Endothelial cell of umbilical vein (primary cell): Measurements from ENCODE around the gene C1orf105. TPM values are rescaled to one million over a fixed set of nuclear protein-coding genes. Genes with fewer than 3 reads are reported as not detected.

Experiments used
- BruUV-seq: library from RNA; stranded (reverse); fragments of 400-500 nt; replicated peaks from 2 replicates; lab custom pipeline; 2021; lab: Mats Ljungman, UMichigan
- CTCF ChIA-PET: fragments of 300-600, 350-600 bp; sonication (Branson Sonifier 250); formaldehyde crosslinking; loops from one replicate; lab custom pipeline; 2021; ENCODE audit warnings: antibody characterized with exemption, inconsistent platforms; lab: Charles Lee
- POLR2A ChIA-PET: fragments of 300-600, 350-600 bp; sonication (Branson Sonifier 250); formaldehyde crosslinking; loops from one replicate; lab custom pipeline; 2021; ENCODE audit warnings: antibody characterized with exemption, inconsistent platforms; lab: Charles Lee
- DNase-seq: peaks from one replicate; pipeline ENCODE4 v3.0.0-alpha.2; 2011; ENCODE audit warnings: low read depth, low spot score
- FAIRE-seq: peaks from 2 replicates; lab custom pipeline; 2011; peaks lifted over from hg19 to GRCh38; lab: Jason Lieb, UNC
- H2AFZ ChIP-seq: 2 replicates; pipeline ENCODE4 v1.6.0; 2012; ENCODE audit warnings: low read depth, low read length, control low read depth, inconsistent platforms
- H3K27ac ChIP-seq: 2 replicates; pipeline ENCODE4 v1.5.1; 2011; ENCODE audit warnings: low read depth, mild to moderate bottlenecking, control low read depth, low read length, moderate library complexity; ENCODE audit not compliant: insufficient read depth
- H3K27me3 ChIP-seq, 2 experiments: 2 replicates each; pipeline versions ENCODE4 v1.6.0 to v1.6.1; 2011; ENCODE audit warnings: low read length in 2 of 2, mixed read lengths in 1 of 2; ENCODE audit not compliant: control insufficient read depth in 2 of 2, insufficient read depth in 2 of 2
- H3K36me3 ChIP-seq, 2 experiments: 2 replicates in 1 of 2; 3 replicates in 1 of 2; pipeline ENCODE4 v1.5.1; 2011; ENCODE audit warnings: low read length in 2 of 2, mild to moderate bottlenecking in 1 of 2, moderate library complexity in 1 of 2; ENCODE audit not compliant: control insufficient read depth in 2 of 2, insufficient read depth in 2 of 2; ENCODE audit errors: extremely low read depth in 1 of 2
- H3K4me1 ChIP-seq: 3 replicates; pipeline ENCODE4 v1.5.1; 2011; ENCODE audit warnings: mild to moderate bottlenecking, low read length; ENCODE audit not compliant: control insufficient read depth, insufficient read depth; ENCODE audit errors: extremely low read depth
- H3K4me2 ChIP-seq: 2 replicates; pipeline ENCODE4 v1.6.1; 2011; ENCODE audit warnings: low read length, control low read depth, mixed read lengths; ENCODE audit not compliant: insufficient read depth
- H3K4me3 ChIP-seq, 3 experiments: fragments of 200-600 bp in 1 of 3; sonication (generic), shearing (Covaris generic) in 1 of 3; replicated peaks in 1 of 3; 2 replicates each; pipeline ENCODE4 v1.5.1; 2011 to 2016; ENCODE audit warnings: control low read depth in 3 of 3, low read length in 3 of 3, mild to moderate bottlenecking in 2 of 3, inconsistent platforms in 1 of 3, low read depth in 1 of 3, moderate library complexity in 1 of 3; ENCODE audit not compliant: insufficient read depth in 1 of 3
- H3K79me2 ChIP-seq: 2 replicates; pipeline ENCODE4 v1.6.0; 2012; ENCODE audit warnings: low read length, inconsistent platforms; ENCODE audit not compliant: control insufficient read depth, insufficient read depth
- H3K9ac ChIP-seq: replicated peaks from 2 replicates; pipeline ENCODE3; 2011; ENCODE audit warnings: low read length, control low read depth; ENCODE audit not compliant: insufficient read depth; ENCODE audit errors: extremely low read depth
- H3K9me1 ChIP-seq: replicated peaks from 3 replicates; pipeline ENCODE4 v1.6.0; 2011; ENCODE audit warnings: mild to moderate bottlenecking, low read length; ENCODE audit not compliant: control insufficient read depth, insufficient read depth; ENCODE audit errors: extremely low read depth
- H3K9me3 ChIP-seq: replicated peaks from 2 replicates; pipeline ENCODE4 v1.5.1; 2012; ENCODE audit warnings: low read length, inconsistent platforms; ENCODE audit not compliant: control insufficient read depth, insufficient read depth
- H4K20me1 ChIP-seq: replicated peaks from 2 replicates; pipeline ENCODE3; 2011; ENCODE audit warnings: mild to moderate bottlenecking, low read length; ENCODE audit not compliant: control insufficient read depth, insufficient read depth; ENCODE audit errors: extremely low read depth
- CTCF ChIP-seq, 2 donors: IDR thresholded peaks; 1 replicate in 1 of 2; 2 replicates in 1 of 2; pipeline ENCODE4 v1.5.1; 2011; ENCODE audit warnings: low read length in 2 of 2, mild to moderate bottlenecking in 2 of 2, moderate library complexity in 2 of 2, control low read depth in 1 of 2, inconsistent platforms in 1 of 2, low read depth in 1 of 2; ENCODE audit not compliant: insufficient read depth in 1 of 2; ENCODE audit errors: extremely low read depth in 1 of 2
- EZH2 ChIP-seq: IDR thresholded peaks from 2 replicates; pipeline ENCODE4 v1.6.1; 2012; ENCODE audit warnings: borderline replicate concordance, low read depth, mild to moderate bottlenecking, moderate library complexity, low read length, inconsistent platforms; ENCODE audit not compliant: severe bottlenecking
- FOS ChIP-seq: IDR thresholded peaks from 2 replicates; pipeline ENCODE4 v1.6.1; 2011; ENCODE audit warnings: mild to moderate bottlenecking, low read length, moderate library complexity, borderline replicate concordance; ENCODE audit not compliant: insufficient read depth
- GATA2 ChIP-seq: IDR thresholded peaks from 2 replicates; pipeline ENCODE4 v1.7.0; 2011; ENCODE audit warnings: low read depth, mild to moderate bottlenecking, moderate library complexity, mixed read lengths, low read length; ENCODE audit not compliant: insufficient read length, insufficient read depth
- JUN ChIP-seq: IDR thresholded peaks from 2 replicates; pipeline ENCODE4 v1.6.1; 2011; ENCODE audit warnings: borderline replicate concordance, low read depth; ENCODE audit not compliant: insufficient read length, insufficient read depth
- MYC ChIP-seq: IDR thresholded peaks from one replicate; pipeline ENCODE4 v1.6.1; 2011; ENCODE audit warnings: mild to moderate bottlenecking, low read depth, low read length
- dilution Hi-C: fragments of 300-500 bp; cut with MboI; formaldehyde crosslinking; loops from one replicate; pipeline ENCODE4 v1.15.0; 2019; ENCODE audit warnings: low sequenced_read_pairs; ENCODE audit not compliant: extremely low pct_ligation_motif_present
- intact Hi-C: fragments of 100-400 bp; cut with micrococcal nuclease; formaldehyde crosslinking; loops from one replicate; pipeline ENCODE4 v1.10.0; 2022
- polyA plus RNA-seq, 4 experiments: library from polyadenylated mRNA; depleted of rRNA in 3 of 4; stranded (reverse) in 3 of 4; unstranded in 1 of 4; fragments of >200 nt; gene quantifications; 2 replicates each; pipeline versions ENCODE4 v1.2.1 to v1.2.3, GENCODE V29; 2011 to 2012; ENCODE audit warnings: missing spikeins in 1 of 4
- total RNA-seq: library from RNA; stranded (reverse); gene quantifications from 2 replicates; pipeline ENCODE4 v1.2.3, GENCODE V29; 2021

The C1orf105 gene
- total and polyA plus RNA-seq, 2 donors (not counting 3 experiments of a cell fraction or from before 2014, with no cell fraction given), result not detected

- TF ChIP-seq CTCF (IDR thresholded peaks at IDR 0.05; ENCODE audit: extremely low read depth in 1 of 2, insufficient read depth in 1 of 2, low read depth in 1 of 2, low read length in 2 of 2), result no peak
- dilution Hi-C loops, result no loop called here
- CTCF ChIA-PET, result interaction anchor here (1.1 kb wide), 1 partner anchor 206 kb away, joined by 4 read pairs; no protein-coding TSS in a partner anchor
- no peaks in the 10 kb centered on the region for H3K27me3 ChIP-seq
- intact Hi-C loops, result no loop called here
- BruUV-seq, result no TSS peak
- H3K4me2 ChIP-seq, result no peak overlapping the region
- H3K79me2 ChIP-seq, result no peaks in the 10 kb centered on the region
- H3K9me3 ChIP-seq, result no peaks in the 10 kb centered on the region
- no peak overlapping the region for H3K27ac ChIP-seq
- no peak overlapping the region for H3K9ac ChIP-seq
- H4K20me1 ChIP-seq, result no peaks in the 10 kb centered on the region
- no peaks in the 10 kb centered on the region for H3K4me1 ChIP-seq
- DNase-seq (no peak), FAIRE-seq (no peak)
- H2AFZ ChIP-seq, result no peak overlapping the region
- H3K9me1 ChIP-seq, result no peaks in the 10 kb centered on the region
- POLR2A ChIA-PET, result no interaction called here
- H3K36me3 ChIP-seq, result no peaks in the 10 kb centered on the region
- no peak overlapping the region for H3K4me3 ChIP-seq
These were observed 93.0 kb downstream of the C1orf105 start for GRCh38 chr1:172513479-172513878.

- intact Hi-C loops (no loop called here), dilution Hi-C loops (no loop called here)
- no peaks in the 10 kb centered on the region for H3K36me3 ChIP-seq
- POLR2A ChIA-PET, result no interaction called here
- no peak overlapping the region for H2AFZ ChIP-seq
- no peaks in the 10 kb centered on the region for H3K79me2 ChIP-seq
- no TSS peak for BruUV-seq
- H3K9me3 ChIP-seq, result no peaks in the 10 kb centered on the region
- H3K4me3 ChIP-seq, result no peak overlapping the region
- H3K4me1 ChIP-seq, result no peaks in the 10 kb centered on the region
- H3K27ac ChIP-seq, result no peak overlapping the region
- no peaks in the 10 kb centered on the region for H4K20me1 ChIP-seq
- H3K9ac ChIP-seq, result no peak overlapping the region
- TF ChIP-seq FOS (no peak), GATA2 (no peak), JUN (no peak), MYC (no peak), EZH2 (no peak)
- no peaks in the 10 kb centered on the region for H3K27me3 ChIP-seq
- no peak overlapping the region for H3K4me2 ChIP-seq
- DNase-seq, result no peak
- H3K9me1 ChIP-seq, result no peaks in the 10 kb centered on the region
- no peak for FAIRE-seq
- CTCF ChIA-PET, result no interaction called here
These were observed 93.6 kb downstream of the C1orf105 start for GRCh38 chr1:172514108-172514507.
